ENCODE data around the gene PAM16.
A peak's percentile ranks its signal among the peaks of the same experiment; 100 is the strongest.

The PAM16 gene

DNA sequence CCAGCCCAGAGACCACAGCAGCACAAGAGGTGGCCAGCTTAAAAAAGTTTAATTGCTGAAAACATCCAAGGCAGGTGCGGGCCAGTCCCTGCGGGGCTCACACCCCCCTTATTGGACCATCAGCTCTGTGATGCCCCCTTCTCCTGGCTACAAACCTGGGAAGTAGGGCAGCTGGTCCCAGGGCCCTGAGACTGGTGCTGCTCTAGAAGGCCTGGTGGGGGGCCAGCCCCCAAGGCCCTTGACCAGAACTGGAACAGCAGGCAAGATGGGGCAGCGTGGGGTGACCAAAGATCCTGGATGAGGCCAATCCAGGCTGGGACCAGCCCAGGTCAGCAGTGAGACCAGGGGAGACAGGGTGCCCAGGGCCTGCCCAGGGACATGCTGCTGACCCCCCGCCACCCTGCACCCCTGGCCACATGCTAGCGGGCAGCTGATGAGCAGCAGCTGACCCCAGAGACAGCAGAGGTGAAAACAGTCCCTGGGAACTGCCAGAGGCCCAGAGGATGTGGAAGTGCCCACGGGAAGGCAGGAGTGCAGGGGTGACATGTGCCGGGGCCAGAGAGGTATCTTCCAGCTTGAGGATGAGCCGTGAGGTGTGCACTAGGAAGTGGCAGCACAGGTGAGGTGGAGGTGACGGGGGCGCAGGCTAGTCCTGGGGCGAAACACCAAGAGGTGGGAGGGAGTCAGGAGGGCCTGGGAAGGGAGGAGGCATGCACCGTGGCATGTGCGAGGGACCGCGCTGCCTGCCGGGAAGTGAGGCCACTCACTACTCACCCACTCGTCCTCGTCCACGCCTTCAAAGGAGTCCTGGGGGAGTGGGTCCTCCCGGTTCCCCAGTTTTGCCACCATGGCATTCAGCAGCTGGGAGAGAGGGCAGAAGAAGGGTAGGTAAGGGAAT, 3.6 kb upstream of the PAM16 start:
- no peak overlapping the region for H3K4me3 ChIP-seq (ENCODE audit: low read depth, low read length)
- TF ChIP-seq, protein P1, sequence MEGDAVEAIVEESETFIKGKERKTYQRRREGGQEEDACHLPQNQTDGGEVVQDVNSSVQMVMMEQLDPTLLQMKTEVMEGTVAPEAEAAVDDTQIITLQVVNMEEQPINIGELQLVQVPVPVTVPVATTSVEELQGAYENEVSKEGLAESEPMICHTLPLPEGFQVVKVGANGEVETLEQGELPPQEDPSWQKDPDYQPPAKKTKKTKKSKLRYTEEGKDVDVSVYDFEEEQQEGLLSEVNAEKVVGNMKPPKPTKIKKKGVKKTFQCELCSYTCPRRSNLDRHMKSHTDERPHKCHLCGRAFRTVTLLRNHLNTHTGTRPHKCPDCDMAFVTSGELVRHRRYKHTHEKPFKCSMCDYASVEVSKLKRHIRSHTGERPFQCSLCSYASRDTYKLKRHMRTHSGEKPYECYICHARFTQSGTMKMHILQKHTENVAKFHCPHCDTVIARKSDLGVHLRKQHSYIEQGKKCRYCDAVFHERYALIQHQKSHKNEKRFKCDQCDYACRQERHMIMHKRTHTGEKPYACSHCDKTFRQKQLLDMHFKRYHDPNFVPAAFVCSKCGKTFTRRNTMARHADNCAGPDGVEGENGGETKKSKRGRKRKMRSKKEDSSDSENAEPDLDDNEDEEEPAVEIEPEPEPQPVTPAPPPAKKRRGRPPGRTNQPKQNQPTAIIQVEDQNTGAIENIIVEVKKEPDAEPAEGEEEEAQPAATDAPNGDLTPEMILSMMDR (IDR thresholded peaks at IDR 0.05; ENCODE audit: borderline replicate concordance, insufficient read depth, low read depth, low read length): no peak

- H3K4me3 ChIP-seq (ENCODE audit: low read depth, low read length): no peak overlapping the region
- TF ChIP-seq, protein P1 (IDR thresholded peaks at IDR 0.05; ENCODE audit: borderline replicate concordance, insufficient read depth, low read depth, low read length): no peak
Measured at GRCh38 chr16:4353675-4354074, 2.6 kb upstream of the PAM16 start.

GRCh38 chr16:4352843-4353242, 1.7 kb upstream of the PAM16 start:
- TF ChIP-seq, protein P1 (IDR thresholded peaks at IDR 0.05; ENCODE audit: borderline replicate concordance, insufficient read depth, low read depth, low read length): no peak
- no peak overlapping the region for H3K4me3 ChIP-seq (ENCODE audit: low read depth, low read length)

GRCh38 chr16:4351880-4352279, 759 bp upstream of the PAM16 start:
- TF ChIP-seq, protein P1 (IDR thresholded peaks at IDR 0.05; ENCODE audit: borderline replicate concordance, insufficient read depth, low read depth, low read length): no peak
- H3K4me3 ChIP-seq (ENCODE audit: low read depth, low read length): no peak overlapping the region

DNA sequence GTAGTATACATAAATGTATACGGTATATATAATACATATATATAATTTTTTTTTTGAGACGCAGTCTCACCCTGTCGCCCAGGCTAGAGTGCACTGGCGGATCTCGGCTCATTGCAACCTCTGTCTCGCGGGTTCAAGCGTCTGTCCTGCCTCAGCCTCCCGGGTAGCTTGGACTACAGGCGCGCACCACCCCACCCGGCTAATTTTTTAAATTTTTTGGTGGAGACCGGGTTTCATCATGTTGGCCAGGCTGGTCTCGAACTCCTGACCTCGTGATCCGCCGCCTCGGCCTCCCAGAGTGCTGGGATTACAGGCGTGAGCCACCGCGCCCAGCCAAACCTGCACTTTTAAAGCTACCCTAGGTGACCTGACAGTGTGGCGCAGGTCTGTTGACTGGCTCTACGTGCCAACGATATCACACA, 745 bp downstream of the PAM16 start:
- peak overlapping the region; percentile 99 for H3K4me3 ChIP-seq (ENCODE audit: low read depth, low read length)
- TF ChIP-seq, protein P1 (IDR thresholded peaks at IDR 0.05; ENCODE audit: borderline replicate concordance, insufficient read depth, low read depth, low read length): no peak

GRCh38 chr16:4349332-4349731, 1.8 kb downstream of the PAM16 start:
- TF ChIP-seq, protein P1 (IDR thresholded peaks at IDR 0.05; ENCODE audit: borderline replicate concordance, insufficient read depth, low read depth, low read length): no peak

More at GRCh38 chr16:4349332-4349731, 1.8 kb downstream of the PAM16 start:
- H3K4me3 ChIP-seq (ENCODE audit: low read depth, low read length): no peak overlapping the region
